ENCODE measurements around the gene BTRC.
"Not testable (repeated sequence)": the region's sequence is repeated elsewhere in the genome, so short reads cannot be mapped to it uniquely, and the experiment has no call there.

Gene BTRC

DNA sequence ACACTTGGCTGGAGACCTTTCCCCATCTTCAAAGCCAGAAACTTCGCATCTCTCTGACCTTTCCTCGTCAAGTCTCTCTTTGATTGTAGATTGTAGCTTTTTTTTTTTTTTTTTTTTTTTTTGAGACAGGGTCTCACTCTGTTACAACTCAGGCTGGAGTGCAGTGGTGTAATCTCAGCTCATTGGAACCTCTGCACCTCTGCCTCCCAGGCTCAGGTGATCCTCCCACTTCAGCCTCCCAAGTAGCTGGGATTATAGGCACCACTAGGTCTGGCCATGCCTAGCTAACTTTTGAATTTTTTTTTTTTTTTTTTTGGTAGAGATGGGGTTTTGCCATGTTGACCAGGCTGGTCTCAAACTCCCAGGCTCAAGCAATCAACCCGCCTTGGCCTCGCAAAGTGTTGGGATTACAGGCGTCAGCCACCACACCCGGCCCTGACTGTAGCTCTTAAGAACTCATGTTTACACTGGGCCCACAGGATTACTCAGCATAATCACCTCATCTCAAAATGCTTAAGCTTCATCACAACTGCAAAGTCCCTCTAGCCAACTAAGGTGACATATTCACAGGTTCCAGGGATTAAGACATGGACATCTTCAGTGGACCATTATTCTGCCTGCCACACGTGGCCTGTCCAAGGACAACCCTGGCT, 222.4 kb downstream of the BTRC start:
- Histone ChIP-seq H3K9me3 (ENCODE audit: control insufficient read depth, low read depth, low read length) (no peaks in the 10 kb centered on the region), H3K36me3 (ENCODE audit: control insufficient read depth, low read depth, low read length) (peaks cover 5% of the 10 kb centered on the region), H3K27me3 (ENCODE audit: control insufficient read depth, insufficient read depth, low read length) (peaks cover 19% of the 10 kb centered on the region), H3K4me1 (ENCODE audit: control insufficient read depth, low read depth, low read length) (peaks cover 5% of the 10 kb centered on the region), H3K4me3 (ENCODE audit: low read length) (no peak overlapping the region), H3K9ac (ENCODE audit: low read length) (no peak overlapping the region), H3K27ac (ENCODE audit: low read length) (no peak overlapping the region)

- peaks cover 10% of the 10 kb centered on the region for H3K27me3 ChIP-seq (ENCODE audit: control insufficient read depth, insufficient read depth, low read length)
- H3K36me3 ChIP-seq (ENCODE audit: control insufficient read depth, low read depth, low read length), result peaks cover 5% of the 10 kb centered on the region
- no peak overlapping the region for H3K4me3 ChIP-seq (ENCODE audit: low read length)
- H3K4me1 ChIP-seq (ENCODE audit: control insufficient read depth, low read depth, low read length), result peaks cover 5% of the 10 kb centered on the region
- no peak overlapping the region for H3K9ac ChIP-seq (ENCODE audit: low read length)
- no peaks in the 10 kb centered on the region for H3K9me3 ChIP-seq (ENCODE audit: control insufficient read depth, low read depth, low read length)
- no peak overlapping the region for H3K27ac ChIP-seq (ENCODE audit: low read length)
Measured at GRCh38 chr10:101577121-101577871, 223.3 kb downstream of the BTRC start.

GRCh38 chr10:101578192-101578591, 224.2 kb downstream of the BTRC start:
- Histone ChIP-seq H3K9me3 (ENCODE audit: control insufficient read depth, low read depth, low read length) (no peaks in the 10 kb centered on the region), H3K36me3 (ENCODE audit: control insufficient read depth, low read depth, low read length) (peaks cover 9% of the 10 kb centered on the region), H3K27ac (ENCODE audit: low read length) (no peak overlapping the region), H3K4me1 (ENCODE audit: control insufficient read depth, low read depth, low read length) (peaks cover 5% of the 10 kb centered on the region), H3K27me3 (ENCODE audit: control insufficient read depth, insufficient read depth, low read length) (peaks cover under 1% of the 10 kb centered on the region), H3K9ac (ENCODE audit: low read length) (no peak overlapping the region), H3K4me3 (ENCODE audit: low read length) (no peak overlapping the region)

- Histone ChIP-seq H3K36me3 (ENCODE audit: control insufficient read depth, low read depth, low read length) (peaks cover 9% of the 10 kb centered on the region), H3K27me3 (ENCODE audit: control insufficient read depth, insufficient read depth, low read length) (no peaks in the 10 kb centered on the region), H3K9ac (ENCODE audit: low read length) (no peak overlapping the region)
Measured at GRCh38 chr10:101578803-101579515, 225.0 kb downstream of the BTRC start.

DNA sequence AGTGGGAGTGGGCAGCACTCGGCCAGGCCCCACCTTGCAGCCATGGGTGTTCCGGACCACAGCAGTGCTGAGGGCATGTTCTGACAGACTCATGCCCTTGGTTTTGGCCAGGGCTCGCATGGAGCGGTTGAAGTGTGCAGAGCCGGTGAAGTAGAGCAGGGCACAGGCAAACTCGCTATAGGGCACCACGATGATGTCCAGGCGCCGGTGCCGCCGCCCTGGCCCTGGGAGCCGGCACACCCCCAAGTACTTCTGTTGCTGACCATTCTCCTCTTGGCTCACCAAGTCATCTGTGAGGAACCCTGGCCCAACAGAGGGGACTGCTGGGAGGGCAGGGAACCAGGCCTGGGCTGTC, 225.5 kb downstream of the BTRC start:
- Histone ChIP-seq H3K27me3 (ENCODE audit: control insufficient read depth, insufficient read depth, low read length) (no peaks in the 10 kb centered on the region), H3K9me3 (ENCODE audit: control insufficient read depth, low read depth, low read length) (no peaks in the 10 kb centered on the region), H3K27ac (ENCODE audit: low read length) (no peak overlapping the region), H3K4me1 (ENCODE audit: control insufficient read depth, low read depth, low read length) (peaks cover 5% of the 10 kb centered on the region), H3K4me3 (ENCODE audit: low read length) (no peak overlapping the region), H3K36me3 (ENCODE audit: control insufficient read depth, low read depth, low read length) (peaks cover 9% of the 10 kb centered on the region), H3K9ac (ENCODE audit: low read length) (no peak overlapping the region)

More at GRCh38 chr10:101578803-101579515, 225.0 kb downstream of the BTRC start:
- Histone ChIP-seq H3K4me1 (ENCODE audit: control insufficient read depth, low read depth, low read length) (peaks cover 5% of the 10 kb centered on the region), H3K27ac (ENCODE audit: low read length) (no peak overlapping the region), H3K9me3 (ENCODE audit: control insufficient read depth, low read depth, low read length) (no peaks in the 10 kb centered on the region), H3K4me3 (ENCODE audit: low read length) (no peak overlapping the region)

GRCh38 chr10:101580486-101581399, 226.8 kb downstream of the BTRC start:
- H3K27me3 ChIP-seq (ENCODE audit: control insufficient read depth, insufficient read depth, low read length), result no peaks in the 10 kb centered on the region
- no peak overlapping the region for H3K9ac ChIP-seq (ENCODE audit: low read length)

DNA sequence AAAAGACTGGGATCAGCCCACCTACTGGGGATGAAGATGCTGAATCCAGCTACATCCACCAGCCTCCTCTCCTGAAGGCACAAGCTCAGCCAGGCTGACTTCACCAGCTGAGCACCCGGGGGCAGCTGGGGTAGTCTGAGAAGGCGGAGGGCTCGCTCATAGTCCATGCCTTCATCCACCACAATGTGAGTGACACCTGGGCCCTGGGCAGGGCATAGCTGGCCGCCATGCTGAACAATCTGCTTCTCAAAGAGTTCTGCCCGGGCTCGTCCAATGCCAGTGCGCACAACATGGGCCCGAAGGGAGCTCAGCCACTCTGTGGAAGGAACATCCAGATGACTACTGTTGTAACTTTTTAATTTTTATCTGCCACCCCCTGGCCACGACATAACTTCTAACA, 231.9 kb downstream of the BTRC start:
- H3K27ac ChIP-seq (ENCODE audit: low read length), result no peak overlapping the region
- no peak overlapping the region for H3K4me3 ChIP-seq (ENCODE audit: low read length)
- no peaks in the 10 kb centered on the region for H3K27me3 ChIP-seq (ENCODE audit: control insufficient read depth, insufficient read depth, low read length)
- H3K9ac ChIP-seq (ENCODE audit: low read length), result no peak overlapping the region
- peaks cover 5% of the 10 kb centered on the region for H3K36me3 ChIP-seq (ENCODE audit: control insufficient read depth, low read depth, low read length)
- H3K4me1 ChIP-seq (ENCODE audit: control insufficient read depth, low read depth, low read length), result peaks cover 6% of the 10 kb centered on the region
- H3K9me3 ChIP-seq (ENCODE audit: control insufficient read depth, low read depth, low read length), result no peaks in the 10 kb centered on the region

More at GRCh38 chr10:101580486-101581399, 226.8 kb downstream of the BTRC start:
- H3K36me3 ChIP-seq (ENCODE audit: control insufficient read depth, low read depth, low read length), result peaks cover 9% of the 10 kb centered on the region
- no peaks in the 10 kb centered on the region for H3K9me3 ChIP-seq (ENCODE audit: control insufficient read depth, low read depth, low read length)
- H3K27ac ChIP-seq (ENCODE audit: low read length), result no peak overlapping the region
- H3K4me1 ChIP-seq (ENCODE audit: control insufficient read depth, low read depth, low read length), result peaks cover 5% of the 10 kb centered on the region
- no peak overlapping the region for H3K4me3 ChIP-seq (ENCODE audit: low read length)

GRCh38 chr10:101587725-101588653, 234.0 kb downstream of the BTRC start, which contains the start of the genes DPCD and POLL:
Gene DPCD, plus strand, starts transcription at chr10:101588321. Its CDS starts 16 bp downstream, at chr10:101588337.
Gene POLL, minus strand, starts transcription at chr10:101588257. Its CDS starts 897 bp downstream, at chr10:101587360.
- Histone ChIP-seq H3K9me3 (ENCODE audit: control insufficient read depth, low read depth, low read length) (no peaks in the 10 kb centered on the region), H3K27me3 (ENCODE audit: control insufficient read depth, insufficient read depth, low read length) (no peaks in the 10 kb centered on the region), H3K36me3 (ENCODE audit: control insufficient read depth, low read depth, low read length) (no peaks in the 10 kb centered on the region), H3K4me3 (ENCODE audit: low read length) (peak within 1 kb of the TSS; percentile 93), H3K27ac (ENCODE audit: low read length) (peak within 1 kb of the TSS; percentile 21), H3K9ac (ENCODE audit: low read length) (peak within 1 kb of the TSS; percentile 68), H3K4me1 (ENCODE audit: control insufficient read depth, low read depth, low read length) (peaks cover 5% of the 10 kb centered on the region)

DNA sequence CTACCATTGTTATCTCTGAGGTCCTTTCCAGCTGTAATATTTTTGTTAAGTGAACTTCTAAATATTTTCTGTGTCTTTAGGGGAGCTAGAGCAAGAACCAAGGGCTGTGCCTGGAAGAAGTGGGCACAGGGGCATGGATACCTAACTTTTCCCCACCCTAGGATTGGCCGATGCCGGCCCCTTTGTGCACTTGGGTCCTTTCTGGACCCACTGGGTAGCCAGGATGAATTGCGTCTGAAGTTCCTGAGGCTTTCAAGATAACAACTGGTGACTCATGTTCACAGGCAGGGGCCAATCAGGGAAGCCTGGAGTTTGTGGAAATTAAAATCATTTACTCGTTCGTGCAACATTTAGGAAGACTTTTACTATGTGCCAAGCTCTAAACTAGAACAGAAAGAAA, 234.9 kb downstream of the BTRC start:
- Histone ChIP-seq H3K4me1 (ENCODE audit: control insufficient read depth, low read depth, low read length) (peaks cover 5% of the 10 kb centered on the region), H3K27me3 (ENCODE audit: control insufficient read depth, insufficient read depth, low read length) (no peaks in the 10 kb centered on the region), H3K27ac (ENCODE audit: low read length) (no peak overlapping the region), H3K36me3 (ENCODE audit: control insufficient read depth, low read depth, low read length) (no peaks in the 10 kb centered on the region), H3K9ac (ENCODE audit: low read length) (no peak overlapping the region), H3K4me3 (ENCODE audit: low read length) (peak overlapping the region; percentile 93), H3K9me3 (ENCODE audit: control insufficient read depth, low read depth, low read length) (no peaks in the 10 kb centered on the region)

DNA sequence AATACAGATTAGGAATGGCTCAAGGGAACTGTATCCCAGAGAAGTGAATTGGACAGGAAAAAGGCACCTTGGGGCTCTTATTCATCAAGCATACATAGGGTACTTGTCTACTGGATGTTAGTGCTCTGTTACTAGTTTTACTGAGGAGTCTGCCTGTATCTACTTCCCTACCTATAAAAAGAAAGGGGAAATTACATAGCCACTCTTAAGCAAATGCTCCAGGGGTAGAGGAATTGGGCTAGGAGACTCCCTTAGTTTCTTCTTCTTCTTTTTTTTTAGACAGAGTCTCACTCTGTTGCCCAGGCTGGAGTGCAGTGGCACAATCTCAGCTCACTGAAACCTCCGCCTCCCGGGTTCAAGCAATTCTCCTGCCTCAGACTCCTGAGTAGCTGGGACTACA, 239.4 kb downstream of the BTRC start:
- not testable (repeated sequence) for H3K4me1 ChIP-seq (ENCODE audit: control insufficient read depth, low read depth, low read length); H3K36me3 ChIP-seq (ENCODE audit: control insufficient read depth, low read depth, low read length); H3K27me3 ChIP-seq (ENCODE audit: control insufficient read depth, insufficient read depth, low read length); H3K9me3 ChIP-seq (ENCODE audit: control insufficient read depth, low read depth, low read length); H3K4me3 ChIP-seq (ENCODE audit: low read length); H3K27ac ChIP-seq (ENCODE audit: low read length); H3K9ac ChIP-seq (ENCODE audit: low read length)

All from iPS-18a (cell line).